Lower leg skin (tissue), 4 donors: ENCODE measurements around the gene DCAF15. TPM values are rescaled to one million over a fixed set of nuclear protein-coding genes. Genes with fewer than 3 reads are reported as not detected.
A peak's percentile ranks its signal among the peaks of the same experiment; 100 is the strongest.

Experiments
- DNase-seq, 2 donors: peaks; one replicate each; pipeline ENCODE4 v3.0.0-alpha.2; 2019; ENCODE audit warnings: low spot score in 2 of 2
- H3K4me3 ChIP-seq: fragments of 200-600 bp; sonication (generic); 2 replicates; pipeline ENCODE4 v1.5.1; 2017; ENCODE audit warnings: mild to moderate bottlenecking, low read depth; ENCODE audit not compliant: poor library complexity, severe bottlenecking
- POLR2A ChIP-seq, 2 donors: fragments of 450-650 bp; IDR thresholded peaks; one replicate each; pipeline ENCODE4 v1.6.1; 2016 to 2017; ENCODE audit warnings: antibody characterized with exemption in 2 of 2, mild to moderate bottlenecking in 1 of 2, moderate library complexity in 1 of 2
- WGBS, 2 donors: methylation state at CpG; one replicate each; pipeline ENCODE4 v1.1.5; 2018; 5-methylcytosine and 5-hydroxymethylcytosine counted together
- intact Hi-C: fragments of 100-400 bp; cut with DNase I; formaldehyde crosslinking; loops from one replicate; pipeline ENCODE4 v1.15.0; 2023; ENCODE audit warnings: low total_unique reads
- total RNA-seq, 4 donors: library from RNA; depleted of rRNA; stranded (reverse); fragments of >200 nt; gene quantifications; one replicate each; pipeline ENCODE4 v1.1.0, GENCODE V29; 2016
- TF ChIP-seq, protein P1 (sequence below), 3 donors: fragments of 450-650 bp; IDR thresholded peaks; one replicate each; pipeline ENCODE4 v1.5.1; 2016; ENCODE audit warnings: antibody characterized with exemption in 3 of 3, mild to moderate bottlenecking in 3 of 3, moderate library complexity in 2 of 3

DCAF15 gene
- total RNA-seq, 4 donors from 2014 or later: 31.8 to 51.7 (median 43.0) TPM

GRCh38 chr19:14002571-14003250, 50.4 kb downstream of the DCAF15 start:
- no peak for DNase-seq
- intact Hi-C loops: no loop called here
- no peak overlapping the region for H3K4me3 ChIP-seq
- TF ChIP-seq POLR2A (IDR thresholded peaks at IDR 0.05): no peak
- TF ChIP-seq, protein P1, sequence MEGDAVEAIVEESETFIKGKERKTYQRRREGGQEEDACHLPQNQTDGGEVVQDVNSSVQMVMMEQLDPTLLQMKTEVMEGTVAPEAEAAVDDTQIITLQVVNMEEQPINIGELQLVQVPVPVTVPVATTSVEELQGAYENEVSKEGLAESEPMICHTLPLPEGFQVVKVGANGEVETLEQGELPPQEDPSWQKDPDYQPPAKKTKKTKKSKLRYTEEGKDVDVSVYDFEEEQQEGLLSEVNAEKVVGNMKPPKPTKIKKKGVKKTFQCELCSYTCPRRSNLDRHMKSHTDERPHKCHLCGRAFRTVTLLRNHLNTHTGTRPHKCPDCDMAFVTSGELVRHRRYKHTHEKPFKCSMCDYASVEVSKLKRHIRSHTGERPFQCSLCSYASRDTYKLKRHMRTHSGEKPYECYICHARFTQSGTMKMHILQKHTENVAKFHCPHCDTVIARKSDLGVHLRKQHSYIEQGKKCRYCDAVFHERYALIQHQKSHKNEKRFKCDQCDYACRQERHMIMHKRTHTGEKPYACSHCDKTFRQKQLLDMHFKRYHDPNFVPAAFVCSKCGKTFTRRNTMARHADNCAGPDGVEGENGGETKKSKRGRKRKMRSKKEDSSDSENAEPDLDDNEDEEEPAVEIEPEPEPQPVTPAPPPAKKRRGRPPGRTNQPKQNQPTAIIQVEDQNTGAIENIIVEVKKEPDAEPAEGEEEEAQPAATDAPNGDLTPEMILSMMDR (IDR thresholded peaks at IDR 0.05): no peak
- WGBS, 2 donors: 51 to 60% methylated on average over 13 of the region's 13 CpGs

GRCh38 chr19:14003251-14004055, 51.1 kb downstream of the DCAF15 start:
- WGBS, 2 donors: 32 to 38% methylated on average over 10 of the region's 10 CpGs
- TF ChIP-seq, protein P1 (IDR thresholded peaks at IDR 0.05): no peak
- no peak for TF ChIP-seq POLR2A (IDR thresholded peaks at IDR 0.05)
- intact Hi-C loops: no loop called here

DNA sequence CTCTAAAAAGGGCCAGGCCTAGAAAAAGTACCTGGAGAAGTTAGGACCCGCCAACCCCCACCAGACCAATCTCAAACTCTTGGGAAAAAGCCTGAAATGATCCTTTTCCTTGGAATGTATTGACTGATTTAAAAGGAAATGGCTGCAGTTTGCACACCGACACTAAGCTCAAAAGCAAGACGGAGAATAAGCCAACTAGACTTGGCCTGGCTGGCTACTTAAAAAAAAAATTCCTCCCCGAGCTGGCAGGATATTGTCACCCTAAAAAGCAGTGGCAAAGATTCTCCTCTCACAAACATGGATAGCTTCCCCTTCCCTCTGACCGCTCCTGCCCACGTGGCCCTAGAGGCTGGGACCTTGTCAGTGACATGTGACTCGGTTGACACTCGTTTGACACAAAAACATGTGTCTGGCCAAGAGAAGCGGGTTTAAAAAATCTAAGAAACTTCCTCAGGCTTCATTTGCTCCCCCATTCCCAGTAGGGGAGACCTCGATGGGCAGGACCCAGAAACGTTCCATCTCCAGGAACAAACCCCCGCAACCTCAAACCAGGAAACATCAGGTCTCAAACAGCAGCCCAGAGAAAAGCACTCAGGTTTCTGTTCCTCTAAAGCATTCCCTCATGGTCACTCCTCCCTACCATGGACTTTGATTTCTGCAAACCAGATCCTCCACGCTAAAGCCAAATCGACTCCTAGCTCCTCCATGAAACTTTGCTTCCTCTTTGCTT, 52.5 kb downstream of the DCAF15 start:
- intact Hi-C loops: no loop called here
- 18 to 19% methylated on average over 14 of the region's 14 CpGs for WGBS, 2 donors
- TF ChIP-seq, protein P1 (IDR thresholded peaks at IDR 0.05): no peak
- no peak for TF ChIP-seq POLR2A (IDR thresholded peaks at IDR 0.05)
- H3K4me3 ChIP-seq: no peak overlapping the region
- DNase-seq: peak; percentile 79 to 94

More at GRCh38 chr19:14003251-14004055, 51.1 kb downstream of the DCAF15 start:
- H3K4me3 ChIP-seq: no peak overlapping the region
- no peak for DNase-seq

- peak; percentile 85 to 98 for DNase-seq
- 5 to 6% methylated on average over 15 to 45 of the region's 50 CpGs for WGBS, 2 donors
- intact Hi-C loops: no loop called here
- H3K4me3 ChIP-seq: peak overlapping the region; percentile 77
- TF ChIP-seq POLR2A (IDR thresholded peaks at IDR 0.05): no peak
- TF ChIP-seq, protein P1 (IDR thresholded peaks at IDR 0.05): no peak
These were observed 53.2 kb downstream of the DCAF15 start for GRCh38 chr19:14005349-14006084.

GRCh38 chr19:14006085-14006765, 53.9 kb downstream of the DCAF15 start, which contains the start of gene RFX1:
Gene RFX1, minus strand, starts transcription at chr19:14006320. Its CDS starts 12,477 bp downstream, at chr19:13993843.
- no peak for TF ChIP-seq POLR2A (IDR thresholded peaks at IDR 0.05)
- TF ChIP-seq, protein P1 (IDR thresholded peaks at IDR 0.05): peak in 1 of 3 donors; percentile 17
- peak; percentile 99 to 100 for DNase-seq
- H3K4me3 ChIP-seq: peak within 1 kb of the TSS; percentile 77
- 0 to 1% methylated on average over 35 to 55 of the region's 58 CpGs for WGBS, 2 donors
- intact Hi-C loops: no loop called here
